GM19035 (cell line): ENCODE measurements around the gene DCAF12.

ENCODE experiments used
- ATAC-seq: cut with Tn5 transposase; IDR thresholded peaks from one replicate; pipeline ENCODE4 v1.9.1; 2021; ENCODE audit not compliant: unreplicated experiment

The DCAF12 gene

GRCh38 chr9:34127035-34127948, 794 bp upstream of the DCAF12 start:
- no peak for ATAC-seq

GRCh38 chr9:34125681-34126206, 754 bp downstream of the DCAF12 start:
- no peak for ATAC-seq

GRCh38 chr9:34124926-34125325, 1.6 kb downstream of the DCAF12 start:
- ATAC-seq = no peak

- no peak for ATAC-seq
Observed at GRCh38 chr9:34124099-34124498, 2.4 kb downstream of the DCAF12 start.

- ATAC-seq = peak; percentile 31
Observed at GRCh38 chr9:34123682-34124081, 2.8 kb downstream of the DCAF12 start.

GRCh38 chr9:34121996-34122395, 4.5 kb downstream of the DCAF12 start:
- ATAC-seq = no peak

- ATAC-seq = no peak
Observed at GRCh38 chr9:34119713-34120112, 6.8 kb downstream of the DCAF12 start.

- ATAC-seq = no peak
Observed at GRCh38 chr9:34114436-34114835, 12.1 kb downstream of the DCAF12 start.

- ATAC-seq = no peak
Observed at GRCh38 chr9:34106110-34106509, 20.4 kb downstream of the DCAF12 start.

GRCh38 chr9:34102796-34103195, 23.7 kb downstream of the DCAF12 start:
- ATAC-seq = no peak

- peak; percentile 42 for ATAC-seq
Observed at GRCh38 chr9:34098307-34098706, 28.2 kb downstream of the DCAF12 start.

- peak; percentile 70 for ATAC-seq
Observed at GRCh38 chr9:34097865-34098264, 28.6 kb downstream of the DCAF12 start.

GRCh38 chr9:34096751-34097150, 29.7 kb downstream of the DCAF12 start:
- no peak for ATAC-seq

- no peak for ATAC-seq
Observed at GRCh38 chr9:34093578-34093977, 32.9 kb downstream of the DCAF12 start.

GRCh38 chr9:34089311-34089710, 37.2 kb downstream of the DCAF12 start:
- ATAC-seq = no peak

- ATAC-seq = no peak
Observed at GRCh38 chr9:34087370-34087769, 39.1 kb downstream of the DCAF12 start.

GRCh38 chr9:34086864-34087263, 39.6 kb downstream of the DCAF12 start:
- ATAC-seq = no peak

GRCh38 chr9:34085581-34086500, 40.7 kb downstream of the DCAF12 start:
- ATAC-seq = no peak

- ATAC-seq = no peak
Observed at GRCh38 chr9:34084562-34084961, 41.9 kb downstream of the DCAF12 start.

GRCh38 chr9:34079181-34079580, 47.3 kb downstream of the DCAF12 start:
- ATAC-seq = no peak

- no peak for ATAC-seq
Observed at GRCh38 chr9:34072868-34073590, 53.5 kb downstream of the DCAF12 start.
